ENCODE data around the gene TNK2. TPM values are rescaled to one million over a fixed set of nuclear protein-coding genes. Genes with fewer than 3 reads are reported as not detected.

Gene TNK2
- total and polyA plus RNA-seq, 2 of the 8 experiments (the other 6 are each of a cell fraction or from before 2014, with no cell fraction given) = 10.4 to 33.9 TPM

DNA sequence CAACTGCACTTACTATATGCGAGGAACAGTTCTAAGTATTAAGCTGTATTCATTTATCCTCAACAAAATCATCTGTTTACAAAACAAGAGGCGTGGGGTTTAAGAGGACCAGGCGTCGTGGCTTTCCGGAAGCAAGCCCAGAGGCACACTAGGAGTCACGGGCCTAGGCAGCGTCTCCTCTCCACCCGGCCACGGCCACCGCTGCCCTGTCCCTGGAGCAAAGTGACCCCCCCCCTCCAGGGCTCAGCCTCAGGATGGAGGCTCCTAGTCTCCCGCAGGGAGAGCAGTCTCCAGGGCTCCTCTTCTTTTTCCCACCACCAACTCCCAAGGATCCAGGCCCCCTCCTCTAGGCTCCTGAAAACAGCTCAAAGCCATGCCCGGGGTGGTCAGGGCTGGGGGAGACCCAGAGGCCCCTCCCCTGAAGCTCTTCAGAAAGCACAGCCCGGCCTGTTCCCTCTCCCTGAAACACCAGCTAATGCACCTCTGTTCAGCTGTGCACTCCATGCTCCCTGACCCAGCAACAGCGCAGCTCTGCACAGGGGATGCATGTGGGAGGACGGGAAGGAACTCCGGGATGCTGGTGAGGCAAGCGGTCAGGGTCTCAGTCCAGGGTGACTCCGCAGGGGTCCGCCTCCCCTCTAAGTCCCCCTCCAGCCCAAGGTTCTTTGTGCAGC lies 16.8 kb downstream of the TNK2 start (continued):
- TF ChIP-seq ATF2 (IDR thresholded peaks at IDR 0.05; ENCODE audit: low read length) (no peak), ZNF274 (IDR thresholded peaks at IDR 0.05; ENCODE audit: borderline replicate concordance, extremely low read depth, low read length) (no peak), CEBPB (IDR thresholded peaks at IDR 0.05; ENCODE audit: low read depth, low read length) (no peak), RXRA (IDR thresholded peaks at IDR 0.05; ENCODE audit: insufficient read depth, low read depth, low read length) (no peak), HDAC2 (IDR thresholded peaks at IDR 0.05; ENCODE audit: borderline replicate concordance in 1 of 2, low read depth in 2 of 2, low read length in 2 of 2) (no peak), TAF1 (IDR thresholded peaks at IDR 0.05; ENCODE audit: low read depth, low read length) (no peak), SP2 (IDR thresholded peaks at IDR 0.05; ENCODE audit: low read length) (no peak), CHD2 (IDR thresholded peaks at IDR 0.05; ENCODE audit: low read length) (no peak)
